ENCODE measurements around the gene GPR158. TPM values are rescaled to one million over a fixed set of nuclear protein-coding genes. Genes with fewer than 3 reads are reported as not detected.

Gene GPR158
- total RNA-seq, 3 donors from 2014 or later: not detected

DNA sequence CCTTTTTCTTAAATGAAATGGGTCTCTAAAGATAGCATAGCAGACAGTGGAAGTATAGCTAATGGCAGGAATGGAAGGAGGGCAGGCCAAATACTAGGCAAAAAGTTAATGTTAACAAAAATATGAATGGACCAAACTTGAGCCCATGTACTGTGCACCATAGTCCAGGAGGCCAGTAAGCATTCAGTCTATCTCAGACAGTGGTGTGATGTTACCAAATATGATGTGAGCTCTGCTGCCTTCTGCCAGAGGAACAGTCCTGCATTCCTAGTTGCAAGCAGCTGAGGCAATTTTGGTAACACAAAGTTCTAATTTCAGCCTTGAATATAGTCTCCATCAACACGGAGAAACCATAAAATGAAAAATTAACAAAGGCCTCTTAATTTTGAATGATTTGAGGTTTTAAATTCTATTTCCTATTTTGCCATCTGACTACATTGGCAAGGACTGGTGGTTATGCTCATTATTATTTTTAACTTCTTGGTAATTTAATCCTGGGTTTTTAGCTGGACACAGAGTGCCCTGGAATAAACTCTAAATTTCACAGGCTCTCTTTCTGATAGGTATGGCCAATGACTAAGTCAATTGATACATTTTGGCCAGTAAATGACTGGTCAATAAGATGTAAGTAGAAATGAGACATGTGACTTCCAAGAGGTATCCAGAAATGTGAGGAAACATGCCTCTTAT lies 442.2 kb downstream of the GPR158 start:
- H3K4me3 Mint-ChIP-seq: no peak overlapping the region
- ATAC-seq (no peak), DNase-seq (no peak)
- H3K36me3 Mint-ChIP-seq (ENCODE audit: insufficient read depth): no peaks in the 10 kb centered on the region
- no peaks in the 10 kb centered on the region for H3K27me3 Mint-ChIP-seq (ENCODE audit: low read depth)
- no peaks in the 10 kb centered on the region for H3K4me1 Mint-ChIP-seq (ENCODE audit: low read depth)
- H3K9me3 Mint-ChIP-seq: peaks cover 7% of the 10 kb centered on the region

DNA sequence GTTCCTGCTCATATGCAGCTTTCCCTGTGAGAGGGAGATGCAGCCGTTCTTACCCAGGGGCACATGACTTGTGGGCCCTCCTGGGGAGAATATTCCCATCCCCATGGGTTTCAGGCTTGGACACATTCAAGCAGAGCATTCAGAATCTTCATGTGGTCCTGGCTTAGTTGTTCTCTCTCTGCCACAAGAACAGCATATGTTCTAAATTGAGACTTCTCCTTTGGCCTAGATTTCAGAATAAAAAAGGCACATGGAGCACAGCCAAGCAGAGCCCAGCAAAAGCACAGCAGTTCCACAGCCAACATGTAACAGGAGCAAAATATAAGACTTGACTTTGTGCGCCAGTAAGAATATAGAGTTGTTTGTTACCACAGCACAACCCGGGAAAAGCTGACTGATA lies 452.8 kb downstream of the GPR158 start:
- DNase-seq: no peak
- no peak for ATAC-seq
- Mint-ChIP-seq H3K4me3 (no peak overlapping the region), H3K9me3 (no peaks in the 10 kb centered on the region), H3K36me3 (ENCODE audit: insufficient read depth) (no peaks in the 10 kb centered on the region), H3K4me1 (ENCODE audit: low read depth) (no peaks in the 10 kb centered on the region), H3K27me3 (ENCODE audit: low read depth) (no peaks in the 10 kb centered on the region)

DNA sequence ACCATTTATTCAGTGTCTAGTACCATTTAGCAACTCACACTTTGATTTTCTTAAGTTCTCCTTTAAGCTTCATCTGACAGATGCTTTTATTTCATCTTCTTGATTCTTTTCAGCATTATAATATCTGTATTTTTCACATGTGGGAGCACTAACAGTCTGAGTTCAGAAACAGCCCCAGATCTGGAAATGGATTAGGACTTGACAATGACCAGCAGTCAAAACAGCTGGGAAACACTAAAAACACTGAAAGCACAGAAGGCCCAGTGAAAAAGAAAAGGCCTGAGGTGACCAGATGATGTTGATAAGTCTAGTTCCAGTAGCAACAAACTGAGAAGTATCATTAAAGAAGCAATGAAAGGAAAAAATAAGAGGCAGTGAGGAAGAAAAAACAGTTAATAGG lies 454.5 kb downstream of the GPR158 start:
- Mint-ChIP-seq H3K27me3 (ENCODE audit: low read depth) (no peaks in the 10 kb centered on the region), H3K4me3 (no peak overlapping the region), H3K36me3 (ENCODE audit: insufficient read depth) (no peaks in the 10 kb centered on the region), H3K9me3 (no peaks in the 10 kb centered on the region), H3K4me1 (ENCODE audit: low read depth) (no peaks in the 10 kb centered on the region)
- ATAC-seq: no peak
- no peak for DNase-seq

DNA sequence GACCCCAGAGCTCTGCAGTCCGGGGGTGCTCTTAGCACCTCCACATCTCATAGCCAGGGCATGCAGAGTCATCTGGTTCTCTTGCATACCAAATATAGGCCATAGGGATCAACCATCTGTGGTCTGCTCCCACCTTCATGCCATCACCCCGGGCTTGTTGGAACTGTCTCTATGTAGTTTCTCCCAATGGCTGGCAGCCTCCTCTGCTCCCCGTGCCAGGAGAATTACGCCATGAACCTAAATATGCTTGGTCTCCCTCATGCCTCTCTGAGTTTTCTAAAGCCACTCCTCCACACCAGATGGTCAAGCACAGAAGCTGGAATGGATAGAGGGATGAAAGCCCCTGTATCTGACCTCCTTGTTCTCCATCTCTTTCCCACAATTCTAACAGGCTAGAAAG lies 456.7 kb downstream of the GPR158 start:
- ATAC-seq (no peak), DNase-seq (no peak)
- no peaks in the 10 kb centered on the region for H3K4me1 Mint-ChIP-seq (ENCODE audit: low read depth)
- H3K27me3 Mint-ChIP-seq (ENCODE audit: low read depth): no peaks in the 10 kb centered on the region
- no peak overlapping the region for H3K4me3 Mint-ChIP-seq
- no peaks in the 10 kb centered on the region for H3K36me3 Mint-ChIP-seq (ENCODE audit: insufficient read depth)
- no peaks in the 10 kb centered on the region for H3K9me3 Mint-ChIP-seq

DNA sequence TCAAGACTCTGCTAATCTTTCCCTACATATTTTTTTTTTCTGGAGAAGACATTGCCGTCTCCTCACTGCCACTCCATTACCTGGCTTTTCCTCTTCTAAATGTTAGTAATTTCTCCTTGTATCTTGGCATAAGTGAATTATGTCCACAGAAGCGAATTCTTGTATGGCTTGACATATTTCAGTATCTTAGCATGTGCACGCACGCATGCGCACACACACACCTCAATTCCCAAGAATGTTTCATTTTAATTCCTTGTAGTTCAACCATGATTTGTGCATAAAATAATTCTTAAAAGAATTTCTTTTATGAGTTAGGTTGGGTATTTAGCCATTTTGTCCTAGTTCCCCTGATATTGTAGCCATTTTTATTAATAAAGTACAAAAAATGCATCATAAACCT lies 458.0 kb downstream of the GPR158 start:
- DNase-seq (no peak), ATAC-seq (no peak)
- Mint-ChIP-seq H3K4me3 (no peak overlapping the region), H3K27me3 (ENCODE audit: low read depth) (no peaks in the 10 kb centered on the region), H3K36me3 (ENCODE audit: insufficient read depth) (no peaks in the 10 kb centered on the region), H3K9me3 (no peaks in the 10 kb centered on the region), H3K4me1 (ENCODE audit: low read depth) (no peaks in the 10 kb centered on the region)

DNA sequence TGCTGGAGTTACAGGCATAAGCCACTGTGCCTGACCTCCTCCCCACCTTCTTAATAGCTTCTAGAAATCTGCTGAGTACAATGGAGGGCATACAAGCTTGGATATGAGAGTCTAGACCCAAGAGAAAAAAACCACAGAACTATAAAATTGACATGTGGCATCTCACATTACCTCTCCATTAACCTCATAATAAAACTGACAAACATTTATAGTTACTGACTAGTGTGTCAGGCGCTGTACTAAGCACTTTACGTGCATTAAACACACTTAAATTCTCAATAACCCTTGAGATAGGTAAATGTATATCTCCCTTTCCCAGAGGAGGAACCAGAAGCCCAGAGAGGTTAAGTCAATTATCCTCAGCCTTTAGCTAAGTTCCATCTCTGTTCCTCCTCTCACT lies 458.7 kb downstream of the GPR158 start:
- H3K9me3 Mint-ChIP-seq: no peaks in the 10 kb centered on the region
- DNase-seq: no peak
- no peaks in the 10 kb centered on the region for H3K27me3 Mint-ChIP-seq (ENCODE audit: low read depth)
- H3K36me3 Mint-ChIP-seq (ENCODE audit: insufficient read depth): no peaks in the 10 kb centered on the region
- ATAC-seq: no peak
- H3K4me3 Mint-ChIP-seq: no peak overlapping the region
- H3K4me1 Mint-ChIP-seq (ENCODE audit: low read depth): no peaks in the 10 kb centered on the region

DNA sequence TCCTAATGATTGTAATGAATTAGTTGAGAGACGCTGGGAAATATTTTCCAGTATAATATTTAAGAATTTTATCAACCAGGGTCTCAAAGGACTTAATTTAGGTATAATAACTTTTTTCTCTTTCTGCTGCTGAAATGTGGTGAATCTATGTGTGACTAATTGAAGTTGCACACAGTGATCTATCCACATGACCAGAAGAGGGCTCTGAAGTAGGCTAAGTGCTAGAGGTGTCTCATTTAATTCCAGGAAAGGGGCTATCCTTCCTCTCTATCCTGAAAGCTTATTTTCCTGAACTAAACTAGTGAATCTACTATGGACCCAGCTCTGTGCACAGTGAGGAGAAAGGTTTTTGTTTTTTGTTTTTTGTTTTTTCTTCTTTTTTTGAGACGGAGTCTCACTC lies 464.8 kb downstream of the GPR158 start:
- ATAC-seq (no peak), DNase-seq (no peak)
- Mint-ChIP-seq H3K4me3 (no peak overlapping the region), H3K9me3 (no peaks in the 10 kb centered on the region), H3K27me3 (ENCODE audit: low read depth) (no peaks in the 10 kb centered on the region), H3K36me3 (ENCODE audit: insufficient read depth) (no peaks in the 10 kb centered on the region), H3K4me1 (ENCODE audit: low read depth) (no peaks in the 10 kb centered on the region)

DNA sequence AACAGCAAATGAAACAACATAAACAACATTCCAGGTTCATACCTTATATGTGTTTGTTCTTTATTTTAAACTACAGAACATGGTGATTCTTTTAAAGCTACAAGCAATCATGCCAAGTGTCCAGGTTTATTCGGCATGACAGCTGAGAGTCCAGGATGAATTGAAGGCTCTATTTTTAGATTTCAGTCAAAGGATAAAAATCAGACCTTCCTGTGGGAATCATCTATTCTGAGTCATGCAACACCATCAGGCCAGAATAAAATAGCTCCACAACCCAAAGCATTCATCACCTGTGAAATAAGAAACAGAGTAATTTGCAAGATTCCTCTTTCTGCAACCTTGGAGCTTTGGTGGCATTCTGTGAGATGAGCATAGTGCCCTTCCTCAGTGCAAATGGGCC lies 466.8 kb downstream of the GPR158 start:
- no peaks in the 10 kb centered on the region for H3K36me3 Mint-ChIP-seq (ENCODE audit: insufficient read depth)
- no peaks in the 10 kb centered on the region for H3K27me3 Mint-ChIP-seq (ENCODE audit: low read depth)
- ATAC-seq: no peak
- H3K9me3 Mint-ChIP-seq: no peaks in the 10 kb centered on the region
- DNase-seq: no peak
- no peaks in the 10 kb centered on the region for H3K4me1 Mint-ChIP-seq (ENCODE audit: low read depth)
- no peak overlapping the region for H3K4me3 Mint-ChIP-seq

DNA sequence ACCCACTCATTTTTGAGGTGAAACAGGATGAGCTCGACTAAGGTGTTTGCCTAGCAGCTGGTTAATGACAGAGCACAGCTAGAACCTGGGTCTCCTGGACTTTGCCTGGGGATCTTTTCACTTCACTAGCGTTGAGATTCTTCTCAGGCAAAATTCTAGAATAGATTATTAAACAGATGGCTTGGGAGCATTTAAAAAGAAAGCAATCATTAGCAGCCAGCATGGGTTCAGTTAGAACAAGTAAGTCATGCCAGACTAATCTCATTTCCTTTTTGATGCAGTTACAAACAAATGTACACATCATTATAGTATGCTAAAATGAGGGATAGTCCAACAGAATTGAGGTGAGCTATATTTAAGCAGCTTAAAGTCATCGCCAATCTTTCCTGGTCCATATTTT lies 467.9 kb downstream of the GPR158 start:
- H3K9me3 Mint-ChIP-seq: peaks cover 3% of the 10 kb centered on the region
- no peaks in the 10 kb centered on the region for H3K36me3 Mint-ChIP-seq (ENCODE audit: insufficient read depth)
- H3K4me1 Mint-ChIP-seq (ENCODE audit: low read depth): no peaks in the 10 kb centered on the region
- DNase-seq (no peak), ATAC-seq (no peak)
- H3K27me3 Mint-ChIP-seq (ENCODE audit: low read depth): no peaks in the 10 kb centered on the region
- H3K4me3 Mint-ChIP-seq: no peak overlapping the region

DNA sequence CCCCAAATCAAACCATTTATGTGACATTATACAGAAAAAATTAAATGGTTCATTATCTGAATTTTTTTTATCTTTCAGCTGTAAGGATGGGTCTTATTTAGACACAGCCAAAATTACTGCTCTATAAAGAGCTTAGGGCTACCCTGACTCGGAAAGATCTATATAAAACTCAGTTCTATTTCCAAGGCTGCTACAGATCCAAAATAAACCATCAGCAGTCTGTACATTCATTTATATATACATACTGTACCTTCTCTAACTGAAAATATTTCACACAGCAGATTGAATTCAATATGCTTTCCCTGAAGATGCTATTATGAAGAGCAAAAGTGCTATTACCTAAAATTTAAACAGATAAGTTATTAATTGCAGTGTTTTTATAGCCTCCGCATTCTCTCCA lies 471.6 kb downstream of the GPR158 start:
- no peak for DNase-seq
- H3K36me3 Mint-ChIP-seq (ENCODE audit: insufficient read depth): no peaks in the 10 kb centered on the region
- H3K4me1 Mint-ChIP-seq (ENCODE audit: low read depth): no peaks in the 10 kb centered on the region
- ATAC-seq: no peak
- peaks cover 8% of the 10 kb centered on the region for H3K9me3 Mint-ChIP-seq
- H3K27me3 Mint-ChIP-seq (ENCODE audit: low read depth): no peaks in the 10 kb centered on the region
- no peak overlapping the region for H3K4me3 Mint-ChIP-seq

DNA sequence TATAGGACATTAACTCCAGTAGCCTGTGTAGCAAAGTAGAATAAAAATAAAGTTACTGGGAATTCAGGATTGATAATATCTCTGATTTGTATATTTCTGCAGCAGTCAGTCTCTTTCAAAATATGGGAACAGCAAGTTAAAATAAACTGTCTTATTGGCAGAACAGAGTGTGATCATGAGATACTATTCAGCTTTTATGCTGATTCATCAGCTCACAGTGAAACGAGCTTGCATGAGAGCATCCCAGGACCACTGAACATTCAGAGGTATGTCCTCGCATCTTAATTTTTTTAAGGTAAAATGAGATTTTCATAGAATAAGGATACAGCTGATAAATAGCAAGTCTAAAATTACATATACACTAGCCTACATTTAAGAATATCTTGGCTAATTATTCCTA lies 476.7 kb downstream of the GPR158 start:
- Mint-ChIP-seq H3K9me3 (peaks cover 12% of the 10 kb centered on the region), H3K27me3 (ENCODE audit: low read depth) (no peaks in the 10 kb centered on the region), H3K36me3 (ENCODE audit: insufficient read depth) (no peaks in the 10 kb centered on the region), H3K4me1 (ENCODE audit: low read depth) (no peaks in the 10 kb centered on the region), H3K4me3 (no peak overlapping the region)
- DNase-seq (no peak), ATAC-seq (no peak)

Other genes with a start within 250 kb of the GPR158 start
- under 1 TPM; 0.16 to 0.47 (median 0.46) TPM for gene PRTFDC1, start 222.4 kb upstream of the GPR158 start, total RNA-seq
- gene ENKUR, start 158.8 kb upstream of the GPR158 start, total RNA-seq: not detected
- 1 to 10 TPM; 3.4 to 4.8 (median 4.0) TPM for gene THNSL1, start 158.4 kb upstream of the GPR158 start, total RNA-seq